DMS153 (cell line): ENCODE results near the gene DFFB.

Source experiments
- DNase-seq: peaks from one replicate; lab custom pipeline; 2025; lab: John Stamatoyannopoulos, UW

DFFB gene

DNA sequence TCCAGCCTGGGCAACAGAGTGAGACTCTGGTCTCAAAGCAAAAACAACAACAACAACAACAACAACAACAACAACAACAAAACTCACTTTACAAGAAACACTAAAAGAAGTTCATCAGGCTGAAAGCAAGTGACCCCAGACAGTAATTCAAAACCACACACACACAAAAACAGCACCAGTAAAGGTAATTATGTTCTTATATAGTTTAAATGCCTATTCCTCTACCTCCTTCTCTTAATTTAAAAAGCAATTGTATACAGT, 41.1 kb downstream of the DFFB start:
- DNase-seq: no peak

DNA sequence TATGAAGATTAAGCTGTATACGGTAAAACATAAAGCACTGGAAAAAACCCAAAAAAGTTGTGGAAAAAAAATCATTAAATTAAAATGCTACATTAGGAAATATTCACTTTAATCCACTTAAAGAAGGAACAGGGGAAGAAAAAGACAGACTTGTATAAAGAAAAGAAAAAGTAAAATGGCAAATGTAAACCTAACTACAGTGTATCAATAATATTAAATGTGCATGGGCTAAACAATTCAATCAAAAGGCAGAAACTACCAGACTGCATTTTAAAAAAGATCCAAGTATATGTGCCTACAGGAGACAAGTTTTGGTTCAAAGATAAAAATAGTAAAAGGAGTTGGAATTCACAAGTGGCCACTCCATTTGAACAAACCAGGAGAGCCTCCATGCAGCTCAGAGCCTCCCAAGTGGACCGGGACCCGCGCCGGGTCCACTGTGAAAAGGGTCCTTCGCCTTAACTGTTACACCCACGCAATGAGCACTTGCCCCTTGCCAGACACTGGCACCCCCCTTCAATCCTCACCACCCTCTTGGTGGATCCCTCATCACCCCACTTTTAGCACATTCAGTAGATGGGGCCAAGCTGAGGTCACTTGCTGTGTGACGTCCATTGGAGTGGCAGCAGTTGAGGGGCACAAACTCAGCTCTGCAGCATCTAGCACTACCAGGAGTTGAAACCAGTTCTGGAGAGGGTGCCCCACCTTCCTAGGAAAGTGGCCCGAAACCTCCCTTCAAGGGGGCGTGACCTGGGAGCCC, 41.9 kb downstream of the DFFB start:
- no peak for DNase-seq

- DNase-seq: no peak
These were observed 42.5 kb downstream of the DFFB start for GRCh38 chr1:3899754-3900149.

- peak; percentile 95 for DNase-seq
These were observed 43.1 kb downstream of the DFFB start, which contains the start of gene C1orf174 for GRCh38 chr1:3900150-3900968. C1orf174 (minus strand) TSS chr1:3900272; CDS start chr1:3900186, 86 bp downstream.

GRCh38 chr1:3900969-3901529, 43.8 kb downstream of the DFFB start:
- peak; percentile 86 for DNase-seq

GRCh38 chr1:3902111-3902511, 44.8 kb downstream of the DFFB start:
- no peak for DNase-seq

DNA sequence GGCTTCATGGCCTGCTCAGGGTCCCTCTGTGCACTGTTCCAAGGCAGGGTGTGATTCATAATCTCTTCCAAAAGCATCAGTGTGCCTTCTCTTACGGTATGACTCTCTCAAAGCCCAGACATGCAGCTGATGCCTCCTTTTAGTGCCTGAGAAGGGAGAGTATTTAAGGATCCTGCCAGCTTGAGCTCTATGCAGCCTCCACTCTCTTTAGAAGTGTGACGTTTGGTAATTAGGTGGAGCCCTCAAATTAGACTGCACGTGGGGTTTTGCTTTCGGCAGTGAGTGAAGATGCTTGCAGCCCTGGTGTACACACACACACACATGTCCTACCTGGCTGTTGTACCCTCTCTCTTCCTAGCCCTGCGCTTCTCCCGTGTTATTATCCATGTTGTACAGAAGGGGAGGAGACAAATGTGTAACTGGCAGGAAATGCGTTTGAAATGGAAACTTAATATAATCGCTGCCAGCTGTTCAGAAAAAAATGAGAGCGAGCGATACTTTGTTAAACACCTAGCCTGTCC, 45.4 kb downstream of the DFFB start:
- no peak for DNase-seq

DNA sequence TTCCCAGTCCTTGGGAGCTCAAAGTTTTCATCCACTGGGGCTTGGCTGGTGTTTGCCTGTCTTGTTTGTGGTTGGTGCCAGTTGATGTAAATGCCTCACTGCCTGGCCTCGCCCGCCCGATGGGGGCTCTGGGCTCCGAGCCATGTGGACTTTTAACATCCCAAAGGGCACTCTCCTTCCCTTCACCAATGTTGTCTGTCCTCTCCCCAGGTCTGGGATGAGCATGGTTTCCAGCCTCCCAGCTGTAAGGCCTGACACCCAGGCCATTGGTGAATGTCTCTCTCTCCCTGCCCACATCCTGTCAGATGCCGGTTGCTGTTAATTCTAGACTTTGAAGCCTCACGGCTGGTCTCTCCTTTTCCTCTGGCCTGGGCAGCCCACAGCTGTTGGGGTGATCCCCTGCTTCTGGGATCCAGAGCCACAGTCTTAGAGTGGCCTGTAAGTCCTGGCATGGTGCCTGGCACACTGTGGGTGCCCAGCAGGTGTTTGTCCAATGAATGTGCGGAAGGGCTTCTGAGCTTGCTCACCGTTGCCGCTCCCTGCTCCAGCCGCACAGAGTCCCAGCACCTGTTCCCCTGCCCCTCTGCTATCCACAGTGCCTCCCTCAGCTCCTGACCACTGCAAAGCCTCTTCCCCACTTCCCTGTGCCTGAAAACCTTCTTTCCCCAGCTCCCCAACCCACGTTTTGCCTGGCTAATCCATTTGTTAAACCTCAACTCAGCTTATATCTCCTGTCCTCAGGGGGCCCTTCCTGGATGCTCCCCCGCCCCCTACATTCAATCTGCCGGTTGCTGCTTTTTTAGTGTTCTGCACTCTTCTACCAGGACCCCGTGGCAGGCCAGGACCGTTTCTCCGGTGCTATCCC, 46.1 kb downstream of the DFFB start:
- DNase-seq: peak; percentile 44

DNA sequence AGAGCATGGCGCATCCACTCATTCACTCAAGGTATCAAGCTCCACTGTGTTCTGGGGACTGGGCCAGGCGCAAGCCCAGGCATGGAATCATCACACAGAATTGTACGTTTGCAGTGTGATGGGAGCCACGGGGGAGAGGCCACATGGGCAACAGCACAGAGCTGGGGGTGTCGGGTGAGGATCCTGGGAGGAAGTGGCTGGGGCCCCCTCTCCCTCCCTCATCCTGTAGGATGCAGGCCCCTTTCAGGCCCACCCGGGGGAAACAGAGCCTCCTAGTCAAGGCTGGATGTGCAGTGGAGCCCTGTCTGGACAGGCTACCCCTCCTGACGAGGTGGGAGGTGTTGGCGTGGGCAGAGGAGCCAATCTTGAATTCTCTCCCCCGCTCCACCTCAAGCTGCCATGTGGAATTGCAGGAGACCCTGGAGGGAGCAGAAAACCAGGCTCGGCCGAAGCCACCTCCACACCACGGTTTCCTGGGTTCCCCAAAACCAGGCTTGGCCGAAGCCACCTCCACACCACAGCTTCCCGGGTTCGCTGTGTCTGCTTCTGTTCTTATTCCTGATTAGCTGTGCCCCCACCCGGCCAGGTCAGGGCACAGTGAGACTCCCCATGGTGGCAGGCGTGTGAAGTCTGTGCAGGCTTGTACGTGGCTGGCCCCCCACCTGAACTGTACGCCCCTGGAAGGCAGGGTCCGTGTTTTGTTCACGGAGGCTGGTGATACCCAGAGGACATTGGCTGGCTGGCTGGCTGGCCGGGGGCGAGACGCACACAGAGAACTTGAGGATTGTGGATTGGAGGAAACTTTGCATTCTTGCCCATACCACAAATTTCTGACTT, 46.9 kb downstream of the DFFB start:
- DNase-seq: no peak

DNA sequence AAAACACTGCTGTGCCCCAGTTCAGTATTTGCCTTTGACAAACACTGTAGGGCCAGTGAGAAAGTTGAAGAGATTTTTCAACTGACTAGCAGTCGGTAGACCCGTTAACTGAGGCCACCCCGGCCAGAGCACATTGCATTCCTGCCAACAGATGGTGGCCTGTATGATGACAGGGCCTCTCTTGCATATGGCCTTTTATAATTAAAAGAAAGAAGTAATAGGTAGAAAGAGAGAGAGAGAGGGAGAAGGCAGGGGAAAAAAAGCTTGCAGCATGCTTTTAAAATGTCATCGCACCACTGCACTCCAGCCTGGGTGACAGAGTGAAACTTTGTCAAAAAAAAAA, 47.5 kb downstream of the DFFB start:
- no peak for DNase-seq

- DNase-seq: no peak
These were observed 48.1 kb downstream of the DFFB start for GRCh38 chr1:3905266-3905952.

DNA sequence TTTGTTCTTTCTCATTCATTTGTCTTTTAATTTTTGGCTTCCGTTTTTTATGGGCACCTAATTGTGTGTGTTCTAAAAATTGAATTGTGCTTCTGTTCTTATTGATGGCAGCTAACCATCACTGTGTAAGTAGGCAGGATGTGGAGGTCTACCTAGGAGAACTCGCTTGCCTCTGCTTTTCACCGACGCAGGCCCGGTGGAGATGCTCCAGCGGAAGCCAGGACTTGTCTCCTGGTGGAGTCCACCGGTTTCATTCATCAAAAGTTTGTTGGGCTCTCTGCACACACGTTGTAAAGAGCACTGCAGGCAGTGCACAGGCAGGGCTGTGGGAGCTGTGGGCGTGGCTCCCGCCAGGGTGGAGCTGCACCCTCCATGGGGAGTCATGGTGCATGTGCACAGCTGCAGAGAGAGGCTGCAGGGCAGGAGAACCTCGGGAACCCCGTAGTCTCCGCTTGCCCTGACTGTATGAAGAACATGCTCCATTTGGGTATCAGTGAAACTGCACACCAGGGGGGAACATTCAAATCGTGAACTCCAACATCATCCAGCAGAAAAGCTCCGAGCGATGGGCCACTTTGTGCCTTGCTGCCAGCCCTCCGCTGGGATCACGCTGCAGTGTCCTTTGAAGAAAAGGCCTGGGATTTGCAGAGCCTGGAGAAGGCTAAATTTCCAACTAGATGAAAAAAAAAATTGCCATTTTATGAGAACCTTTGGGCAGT, 48.8 kb downstream of the DFFB start:
- DNase-seq: no peak

- no peak for DNase-seq
These were observed 49.4 kb downstream of the DFFB start for GRCh38 chr1:3906672-3907020.

- DNase-seq: no peak
These were observed 49.8 kb downstream of the DFFB start for GRCh38 chr1:3907031-3907534.

DNA sequence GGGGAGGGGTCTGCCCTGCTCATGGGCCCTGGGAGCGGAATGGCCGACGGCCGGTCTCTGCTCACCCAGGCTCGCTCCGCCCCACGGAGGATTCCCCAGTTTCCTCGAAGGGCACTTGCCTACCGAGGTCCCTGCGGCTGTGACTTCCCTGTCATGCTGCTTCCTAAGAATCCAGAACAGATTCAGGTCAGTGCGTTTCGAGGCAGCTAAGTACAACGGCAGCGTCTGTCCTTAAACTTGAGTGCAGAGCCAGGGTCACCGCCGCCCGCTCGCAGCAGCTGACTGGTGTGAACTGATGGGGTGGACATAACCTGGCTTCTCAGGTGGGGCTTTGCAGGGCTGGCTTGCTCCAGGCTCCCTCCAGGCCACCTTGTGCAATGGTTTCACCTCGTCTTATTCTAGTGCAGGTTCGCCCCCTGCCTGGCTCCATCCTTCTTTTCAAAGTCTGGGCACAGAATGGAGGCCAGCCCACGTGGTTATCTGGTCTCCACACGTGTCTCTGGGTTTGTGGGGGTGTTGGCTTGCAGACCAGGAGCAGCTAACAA, 50.4 kb downstream of the DFFB start:
- no peak for DNase-seq

DNA sequence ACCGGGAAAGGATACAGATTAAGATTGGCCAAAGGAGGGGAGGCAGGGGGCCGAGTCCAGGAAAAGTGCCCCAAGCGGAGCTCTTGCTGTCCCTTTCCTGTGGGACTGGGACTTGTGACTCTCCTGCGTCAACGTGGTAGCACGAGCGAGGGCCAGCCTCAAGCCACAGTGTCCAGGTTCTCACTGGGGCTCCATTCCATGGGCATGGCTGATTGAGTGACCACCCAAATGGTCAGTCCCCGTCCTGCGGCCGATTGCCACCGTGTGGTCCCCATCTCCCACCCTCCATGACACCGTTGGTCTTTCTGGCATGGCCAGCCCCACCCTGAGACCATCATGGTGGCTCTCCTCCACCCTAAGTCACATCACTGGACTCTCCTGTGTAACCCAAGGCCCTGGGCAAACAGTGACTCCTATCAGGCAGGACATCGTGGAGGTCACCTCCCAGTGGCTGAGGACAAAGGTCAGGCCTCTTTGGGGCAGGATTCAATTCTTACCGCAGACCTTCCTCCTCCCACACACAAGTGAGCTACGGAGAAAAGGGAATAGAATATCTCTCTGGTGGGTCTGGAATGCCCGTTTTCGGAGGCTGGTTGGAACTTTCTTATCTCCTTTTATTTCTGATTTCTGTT, 51.7 kb downstream of the DFFB start:
- no peak for DNase-seq

- DNase-seq: no peak
These were observed 52.3 kb downstream of the DFFB start for GRCh38 chr1:3909615-3910014.

GRCh38 chr1:3910049-3910731, 52.9 kb downstream of the DFFB start:
- DNase-seq: no peak
